H1 (cell line): ENCODE measurements around the gene PRR12. TPM values are rescaled to one million over a fixed set of nuclear protein-coding genes. Genes with fewer than 3 reads are reported as not detected.

Experiments used
- SRF ChIP-seq: IDR thresholded peaks from 2 replicates; pipeline ENCODE4 v1.6.1; 2011; ENCODE audit warnings: mild to moderate bottlenecking, low read depth, low read length, moderate library complexity
- TAF1 ChIP-seq: IDR thresholded peaks from 2 replicates; pipeline ENCODE4 v1.6.1; 2011; ENCODE audit warnings: mild to moderate bottlenecking, low read depth, low read length
- polyA plus RNA-seq, 7 experiments: library from polyadenylated mRNA; depleted of rRNA in 3 of 7; stranded (reverse) in 5 of 7; unstranded in 2 of 7; fragments of >200 nt in 5 of 7; fragments of 200-250 nt in 2 of 7; gene quantifications; 1 replicate in 5 of 7; 2 replicates in 1 of 7; 4 replicates in 1 of 7; pipeline versions ENCODE4 v1.2.1 to v1.2.3, GENCODE V29; 2011 to 2013; ENCODE audit warnings: missing spikeins in 2 of 7, mixed read lengths in 2 of 7
- total RNA-seq: library from RNA; stranded (reverse); fragmentation: NEBNext Ultra II Directional; extraction: Animal tissue kit (Norgen Biotek cat#: 25700); gene quantifications from 2 replicates; pipeline ENCODE4 v1.2.1, GENCODE V29; 2021

The PRR12 gene
- total and polyA plus RNA-seq, 2 of the 8 experiments (the other 6 are each of a cell fraction or from before 2014, with no cell fraction given), result 2.5 to 59.4 TPM

GRCh38 chr19:49646586-49646985 is 55.6 kb downstream of the PRR12 start (continued):
- TF ChIP-seq TAF1, result no peak
- TF ChIP-seq SRF, result no peak
